Fibroblast of mammary gland (primary cell): ENCODE measurements around the gene HMOX2.

Experiments
- DNase-seq: peaks from one replicate; pipeline ENCODE4 v3.0.0-alpha.2; 2010; ENCODE audit warnings: low read depth
- H3K4me3 ChIP-seq: 2 replicates; pipeline ENCODE4 v1.5.1; 2011; ENCODE audit warnings: low read depth, mild to moderate bottlenecking, low read length, moderate library complexity; ENCODE audit not compliant: control insufficient read depth
- CTCF ChIP-seq: conservative IDR thresholded peaks from 2 replicates; pipeline ENCODE4 v1.5.1; 2011; ENCODE audit warnings: low read depth, low read length, inconsistent platforms; ENCODE audit not compliant: control insufficient read depth, insufficient read depth

Gene HMOX2

GRCh38 chr16:4511441-4512082, 35.4 kb downstream of the HMOX2 start:
- DNase-seq, result peak; percentile 31
- no peak overlapping the region for H3K4me3 ChIP-seq

GRCh38 chr16:4512473-4512872, 36.3 kb downstream of the HMOX2 start:
- no peak for DNase-seq
- TF ChIP-seq CTCF, result no peak

More at GRCh38 chr16:4511441-4512082, 35.4 kb downstream of the HMOX2 start:
- TF ChIP-seq CTCF, result peak; percentile 54

GRCh38 chr16:4513086-4513860, 37.1 kb downstream of the HMOX2 start:
- no peak for DNase-seq
- TF ChIP-seq CTCF, result no peak
- H3K4me3 ChIP-seq, result no peak overlapping the region

More at GRCh38 chr16:4512473-4512872, 36.3 kb downstream of the HMOX2 start:
- H3K4me3 ChIP-seq, result no peak overlapping the region

DNA sequence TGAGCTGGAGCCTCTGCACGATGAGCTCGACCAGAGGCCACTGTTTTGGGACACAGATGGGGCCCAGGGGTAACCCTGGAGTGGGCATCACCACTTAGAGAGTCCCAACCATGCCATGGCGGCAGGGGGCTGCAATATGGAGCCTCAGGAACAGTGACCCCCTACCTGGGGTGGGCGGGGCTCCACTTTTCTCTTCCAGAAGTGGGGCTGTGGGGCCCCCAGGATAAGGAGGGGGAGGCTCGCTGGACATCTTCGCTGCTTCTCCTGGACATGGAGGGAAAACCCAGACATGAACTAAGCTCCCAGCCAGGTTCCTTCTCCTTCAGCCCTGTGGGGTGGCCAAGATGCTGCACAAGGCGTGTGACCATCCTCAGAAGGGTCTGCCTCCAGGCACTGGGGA, 37.7 kb downstream of the HMOX2 start:
- H3K4me3 ChIP-seq, result no peak overlapping the region
- no peak for DNase-seq
- no peak for TF ChIP-seq CTCF

DNA sequence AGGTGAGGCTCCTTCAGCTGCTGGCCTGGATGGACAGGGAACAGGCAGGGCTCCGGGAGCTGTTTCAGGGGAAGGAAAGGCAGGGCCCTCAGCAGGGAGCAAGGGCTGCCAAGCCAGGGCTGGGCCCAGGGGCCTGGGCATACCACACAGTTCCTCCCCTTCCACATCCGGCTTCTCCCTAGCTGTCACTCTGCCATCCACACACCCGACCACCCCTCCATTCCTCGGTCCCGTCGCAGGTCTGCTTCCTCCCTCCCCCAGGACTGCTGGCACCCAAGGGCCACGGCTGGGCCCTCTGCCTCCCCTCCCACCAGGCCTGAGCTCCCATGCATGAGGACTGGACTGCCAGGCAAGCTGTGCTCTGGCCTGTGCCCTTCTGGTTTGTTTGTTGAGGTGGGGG, 38.4 kb downstream of the HMOX2 start:
- H3K4me3 ChIP-seq, result no peak overlapping the region
- DNase-seq, result no peak
- TF ChIP-seq CTCF, result no peak

DNA sequence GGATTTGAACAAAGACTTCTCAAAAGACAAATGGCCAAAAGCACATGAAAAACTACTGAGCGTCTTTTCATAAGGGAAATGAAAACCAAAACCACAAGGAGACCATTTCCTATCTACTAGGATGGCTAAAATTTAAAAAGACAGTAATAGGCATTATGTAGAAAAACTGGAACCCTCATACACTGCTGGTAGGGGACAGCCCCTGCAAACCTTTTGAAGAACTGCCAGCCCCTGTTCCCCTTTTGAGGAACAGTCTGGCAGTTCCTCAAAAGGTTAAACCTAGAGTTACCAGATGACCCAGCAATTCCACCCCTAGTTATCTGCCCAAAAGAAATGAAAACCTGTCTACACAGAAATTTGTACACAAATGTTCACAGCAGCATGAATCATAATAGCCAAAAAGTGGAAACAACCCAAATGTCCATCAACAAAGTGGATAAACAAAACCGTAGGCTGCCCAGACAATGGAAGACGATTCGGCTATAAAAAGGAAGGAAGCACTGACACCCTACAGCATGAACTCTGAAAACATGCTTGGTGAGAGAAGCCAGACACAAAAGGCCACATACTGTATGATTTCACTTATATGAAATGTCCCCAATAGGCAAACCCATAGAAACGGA, 39.5 kb downstream of the HMOX2 start:
- no peak for TF ChIP-seq CTCF
- no peak overlapping the region for H3K4me3 ChIP-seq
- no peak for DNase-seq
